Chondrocyte (in vitro differentiated cells): ENCODE data around the gene TRDN. TPM values are rescaled to one million over a fixed set of nuclear protein-coding genes. Genes with fewer than 3 reads are reported as not detected.

ENCODE experiments used
- DNase-seq: peaks from one replicate; pipeline ENCODE4 v3.0.0; 2021; ENCODE audit warnings: mixed read lengths, low spot score
- H3K27ac Mint-ChIP-seq: one replicate; pipeline ENCODE4 v1.8.0; 2021; ENCODE audit warnings: mild to moderate bottlenecking, moderate library complexity, mixed read lengths; ENCODE audit not compliant: unreplicated experiment
- H3K27me3 Mint-ChIP-seq: 2 replicates; pipeline ENCODE4 v1.8.0; 2021; ENCODE audit warnings: low read depth, mixed read lengths
- H3K36me3 Mint-ChIP-seq: 2 replicates; pipeline ENCODE4 v1.8.0; 2021; ENCODE audit warnings: low read depth, mixed read lengths
- H3K4me1 Mint-ChIP-seq: 2 replicates; pipeline ENCODE4 v1.8.0; 2021; ENCODE audit warnings: low read depth, mild to moderate bottlenecking, mixed read lengths
- H3K4me3 Mint-ChIP-seq: one replicate; pipeline ENCODE4 v1.8.0; 2021; ENCODE audit warnings: mild to moderate bottlenecking, moderate library complexity, mixed read lengths; ENCODE audit not compliant: unreplicated experiment
- H3K9me3 Mint-ChIP-seq: 2 replicates; pipeline ENCODE4 v1.8.0; 2021; ENCODE audit warnings: low read depth, mixed read lengths
- CTCF ChIP-seq: fragments of 200-600 bp; sonication (generic); IDR thresholded peaks from 2 replicates; pipeline ENCODE4 v1.5.0; 2021; ENCODE audit warnings: antibody characterized with exemption, mild to moderate bottlenecking, moderate library complexity
- total RNA-seq: library from RNA; stranded (reverse); gene quantifications from 3 replicates; pipeline ENCODE4 v1.2.1, GENCODE V29; 2021

The TRDN gene
- total RNA-seq, 1 donor from 2014 or later, result not detected

DNA sequence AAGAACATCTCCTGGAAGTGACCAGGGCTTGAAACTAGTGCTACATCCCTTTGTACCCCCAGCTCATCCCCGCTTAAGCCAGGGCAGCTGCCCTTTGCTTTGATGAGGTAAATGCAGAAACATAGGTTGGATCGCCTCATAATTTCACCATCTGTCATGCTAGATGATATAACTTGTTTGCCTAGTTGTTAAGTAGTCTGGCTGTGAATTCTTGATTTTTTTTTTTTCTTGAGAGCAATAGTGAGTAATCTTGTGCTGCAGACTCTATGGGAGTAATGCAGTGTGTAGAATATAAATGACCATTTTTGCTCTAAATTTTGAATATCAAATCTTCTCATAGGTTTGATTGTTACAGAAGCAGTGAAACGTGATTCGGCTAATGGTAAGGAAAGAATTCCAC is 4.1 kb downstream of the TRDN start:
- peaks cover 8% of the 10 kb centered on the region for H3K27me3 Mint-ChIP-seq
- H3K9me3 Mint-ChIP-seq, result no peaks in the 10 kb centered on the region
- H3K4me1 Mint-ChIP-seq, result no peaks in the 10 kb centered on the region
- H3K27ac Mint-ChIP-seq, result no peak overlapping the region
- no peak overlapping the region for H3K4me3 Mint-ChIP-seq
- no peaks in the 10 kb centered on the region for H3K36me3 Mint-ChIP-seq
- TF ChIP-seq CTCF, result no peak
- no peak for DNase-seq

DNA sequence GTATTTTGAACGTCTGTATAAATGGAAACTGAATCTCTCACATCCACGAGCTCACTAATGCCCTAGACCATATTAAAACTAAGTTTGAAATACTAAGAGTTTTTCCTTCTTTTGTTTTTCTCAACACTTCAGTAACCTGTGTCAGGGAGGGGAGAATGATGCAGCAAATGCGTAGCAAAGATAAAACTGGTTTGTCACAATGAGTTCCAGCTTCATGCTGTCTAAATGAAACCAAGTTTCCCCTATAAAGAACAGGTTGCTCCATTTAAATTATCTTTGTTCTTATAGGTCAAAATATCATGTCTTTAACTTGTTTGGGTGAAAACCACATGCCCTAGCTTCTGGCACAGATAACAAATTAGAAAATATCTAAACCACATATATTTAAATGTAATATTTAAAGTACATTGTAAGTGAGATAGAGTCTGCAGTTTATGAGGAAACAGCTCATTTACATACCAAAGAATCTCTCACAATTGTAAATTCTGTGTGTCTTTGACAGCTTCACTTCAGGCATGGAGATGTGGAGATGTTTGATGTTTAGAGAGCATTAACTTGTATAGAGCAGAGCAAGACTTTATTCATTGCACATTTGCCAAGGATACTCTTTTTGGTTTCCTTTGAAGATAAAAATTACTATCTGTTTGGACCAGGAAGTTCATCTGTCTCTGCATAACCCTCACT is 7.3 kb downstream of the TRDN start:
- TF ChIP-seq CTCF, result no peak
- Mint-ChIP-seq H3K4me3 (no peak overlapping the region), H3K9me3 (no peaks in the 10 kb centered on the region), H3K36me3 (no peaks in the 10 kb centered on the region), H3K27me3 (peaks cover 8% of the 10 kb centered on the region), H3K27ac (no peak overlapping the region), H3K4me1 (no peaks in the 10 kb centered on the region)
- DNase-seq, result no peak

- H3K27ac Mint-ChIP-seq, result no peak overlapping the region
- no peaks in the 10 kb centered on the region for H3K9me3 Mint-ChIP-seq
- H3K4me3 Mint-ChIP-seq, result no peak overlapping the region
- peaks cover 6% of the 10 kb centered on the region for H3K27me3 Mint-ChIP-seq
- DNase-seq, result no peak
- no peaks in the 10 kb centered on the region for H3K4me1 Mint-ChIP-seq
- H3K36me3 Mint-ChIP-seq, result no peaks in the 10 kb centered on the region
- no peak for TF ChIP-seq CTCF
Measured at GRCh38 chr6:123625696-123626095, 11.1 kb downstream of the TRDN start.

GRCh38 chr6:123622780-123623179 is 14.0 kb downstream of the TRDN start:
- Mint-ChIP-seq H3K27ac (no peak overlapping the region), H3K4me3 (no peak overlapping the region), H3K36me3 (no peaks in the 10 kb centered on the region), H3K4me1 (no peaks in the 10 kb centered on the region), H3K9me3 (no peaks in the 10 kb centered on the region), H3K27me3 (peaks cover 9% of the 10 kb centered on the region)
- no peak for DNase-seq
- TF ChIP-seq CTCF, result no peak

DNA sequence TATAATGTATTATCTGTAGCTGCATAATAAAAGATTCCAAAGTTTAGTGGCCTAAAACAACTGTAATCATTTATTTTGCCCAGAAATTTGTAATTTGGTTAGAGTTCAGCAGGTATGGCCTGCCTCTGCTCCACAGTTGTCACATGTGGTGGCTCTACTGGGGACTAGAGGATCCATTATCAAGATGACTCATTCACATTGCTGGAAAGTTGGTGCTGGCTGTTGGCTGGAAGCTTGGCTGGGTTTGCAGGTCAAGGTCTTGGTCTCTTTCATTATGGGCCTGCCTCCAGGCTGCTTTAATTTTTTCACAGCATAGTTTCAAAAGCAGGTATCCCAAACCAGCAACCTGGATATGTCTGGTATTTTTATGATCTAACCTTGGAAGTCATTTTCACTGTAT is 17.6 kb downstream of the TRDN start:
- Mint-ChIP-seq H3K36me3 (no peaks in the 10 kb centered on the region), H3K27ac (no peak overlapping the region), H3K27me3 (peaks cover 9% of the 10 kb centered on the region), H3K4me3 (no peak overlapping the region), H3K9me3 (no peaks in the 10 kb centered on the region), H3K4me1 (no peaks in the 10 kb centered on the region)
- DNase-seq, result no peak
- no peak for TF ChIP-seq CTCF
